Astrocyte of the cerebellum (primary cell): ENCODE results near the gene JAML.

Experiments
- DNase-seq: peaks from one replicate; pipeline ENCODE4 v3.0.0-alpha.2; 2011; ENCODE audit warnings: low read depth
- H3K4me3 ChIP-seq: 2 replicates; pipeline ENCODE4 v1.5.1; 2011; ENCODE audit warnings: mild to moderate bottlenecking, low read depth, low read length, moderate library complexity
- in situ Hi-C: cut with HindIII; loops from 2 replicates; pipeline ENCODE4 v1.10.0; 2017; ENCODE audit warnings: low sequenced_read_pairs
- TF ChIP-seq, protein P1 (sequence below): IDR thresholded peaks from 2 replicates; pipeline ENCODE4 v1.5.1; 2012; ENCODE audit warnings: low read length, low read depth, moderate library complexity, mild to moderate bottlenecking; ENCODE audit errors: missing control alignments

Gene JAML, protein sequence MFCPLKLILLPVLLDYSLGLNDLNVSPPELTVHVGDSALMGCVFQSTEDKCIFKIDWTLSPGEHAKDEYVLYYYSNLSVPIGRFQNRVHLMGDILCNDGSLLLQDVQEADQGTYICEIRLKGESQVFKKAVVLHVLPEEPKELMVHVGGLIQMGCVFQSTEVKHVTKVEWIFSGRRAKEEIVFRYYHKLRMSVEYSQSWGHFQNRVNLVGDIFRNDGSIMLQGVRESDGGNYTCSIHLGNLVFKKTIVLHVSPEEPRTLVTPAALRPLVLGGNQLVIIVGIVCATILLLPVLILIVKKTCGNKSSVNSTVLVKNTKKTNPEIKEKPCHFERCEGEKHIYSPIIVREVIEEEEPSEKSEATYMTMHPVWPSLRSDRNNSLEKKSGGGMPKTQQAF

GRCh38 chr11:118224511-118225188, at the start of gene JAML:
Gene JAML, minus strand, starts transcription at chr11:118225011. Its CDS starts 10,145 bp downstream, at chr11:118214866.
- TF ChIP-seq, protein P1, sequence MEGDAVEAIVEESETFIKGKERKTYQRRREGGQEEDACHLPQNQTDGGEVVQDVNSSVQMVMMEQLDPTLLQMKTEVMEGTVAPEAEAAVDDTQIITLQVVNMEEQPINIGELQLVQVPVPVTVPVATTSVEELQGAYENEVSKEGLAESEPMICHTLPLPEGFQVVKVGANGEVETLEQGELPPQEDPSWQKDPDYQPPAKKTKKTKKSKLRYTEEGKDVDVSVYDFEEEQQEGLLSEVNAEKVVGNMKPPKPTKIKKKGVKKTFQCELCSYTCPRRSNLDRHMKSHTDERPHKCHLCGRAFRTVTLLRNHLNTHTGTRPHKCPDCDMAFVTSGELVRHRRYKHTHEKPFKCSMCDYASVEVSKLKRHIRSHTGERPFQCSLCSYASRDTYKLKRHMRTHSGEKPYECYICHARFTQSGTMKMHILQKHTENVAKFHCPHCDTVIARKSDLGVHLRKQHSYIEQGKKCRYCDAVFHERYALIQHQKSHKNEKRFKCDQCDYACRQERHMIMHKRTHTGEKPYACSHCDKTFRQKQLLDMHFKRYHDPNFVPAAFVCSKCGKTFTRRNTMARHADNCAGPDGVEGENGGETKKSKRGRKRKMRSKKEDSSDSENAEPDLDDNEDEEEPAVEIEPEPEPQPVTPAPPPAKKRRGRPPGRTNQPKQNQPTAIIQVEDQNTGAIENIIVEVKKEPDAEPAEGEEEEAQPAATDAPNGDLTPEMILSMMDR: no peak
- no peak for DNase-seq
- H3K4me3 ChIP-seq: no peak within 1 kb of the TSS

GRCh38 chr11:118274186-118274585, 49.4 kb upstream of the JAML start:
- H3K4me3 ChIP-seq: no peak overlapping the region
- TF ChIP-seq, protein P1: no peak
- DNase-seq: no peak
- in situ Hi-C loops: no loop called here

More at GRCh38 chr11:118224511-118225188, at the start of gene JAML:
- in situ Hi-C loops: no loop called here

DNA sequence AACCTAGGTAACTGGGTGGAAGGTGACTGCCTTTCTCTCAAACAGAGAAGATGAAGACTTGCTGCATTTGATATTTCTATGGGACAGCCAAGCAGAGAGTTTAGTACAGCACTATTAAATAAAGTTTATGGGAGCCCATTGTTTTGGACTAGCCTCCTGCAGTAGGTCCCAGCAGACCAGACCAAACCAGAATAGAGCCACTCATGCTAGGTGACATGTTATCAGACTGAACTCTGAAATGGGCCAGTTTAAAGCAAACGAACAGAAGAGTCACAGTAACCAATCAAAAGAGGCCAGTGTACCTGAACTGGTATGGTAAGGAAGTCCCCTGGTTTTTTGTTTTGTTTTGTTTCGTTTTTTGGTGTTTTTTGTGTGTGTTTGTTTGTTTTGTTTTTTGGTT, 47.2 kb upstream of the JAML start:
- H3K4me3 ChIP-seq: no peak overlapping the region

GRCh38 chr11:118267486-118267885, 42.7 kb upstream of the JAML start:
- no peak overlapping the region for H3K4me3 ChIP-seq
- TF ChIP-seq, protein P1: no peak
- in situ Hi-C loops: no loop called here
- DNase-seq: no peak

More for the DNA sequence above, 47.2 kb upstream of the JAML start:
- no peak for DNase-seq
- TF ChIP-seq, protein P1: no peak
- in situ Hi-C loops: no loop called here

DNA sequence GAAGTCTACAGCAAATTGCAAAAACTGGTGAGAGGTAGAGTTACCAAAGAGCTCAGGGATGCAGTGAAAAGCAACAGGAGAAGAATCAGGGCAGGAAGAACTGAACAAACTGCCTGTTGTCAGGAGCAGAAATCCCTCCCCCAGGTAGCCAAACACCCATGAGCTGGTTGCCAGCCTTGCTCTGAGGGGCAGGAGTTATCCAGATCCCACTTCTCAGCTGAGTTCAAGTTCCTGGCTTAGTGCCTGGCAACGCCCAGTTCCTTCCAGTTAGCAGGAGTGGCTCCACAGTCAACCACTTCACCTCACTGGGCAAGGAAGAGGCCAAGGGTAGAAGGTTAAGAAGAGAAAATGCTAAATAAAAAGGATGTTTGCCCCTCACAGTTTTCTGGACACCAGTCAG, 41.1 kb upstream of the JAML start:
- DNase-seq: no peak
- TF ChIP-seq, protein P1: no peak
- in situ Hi-C loops: no loop called here
- H3K4me3 ChIP-seq: no peak overlapping the region

DNA sequence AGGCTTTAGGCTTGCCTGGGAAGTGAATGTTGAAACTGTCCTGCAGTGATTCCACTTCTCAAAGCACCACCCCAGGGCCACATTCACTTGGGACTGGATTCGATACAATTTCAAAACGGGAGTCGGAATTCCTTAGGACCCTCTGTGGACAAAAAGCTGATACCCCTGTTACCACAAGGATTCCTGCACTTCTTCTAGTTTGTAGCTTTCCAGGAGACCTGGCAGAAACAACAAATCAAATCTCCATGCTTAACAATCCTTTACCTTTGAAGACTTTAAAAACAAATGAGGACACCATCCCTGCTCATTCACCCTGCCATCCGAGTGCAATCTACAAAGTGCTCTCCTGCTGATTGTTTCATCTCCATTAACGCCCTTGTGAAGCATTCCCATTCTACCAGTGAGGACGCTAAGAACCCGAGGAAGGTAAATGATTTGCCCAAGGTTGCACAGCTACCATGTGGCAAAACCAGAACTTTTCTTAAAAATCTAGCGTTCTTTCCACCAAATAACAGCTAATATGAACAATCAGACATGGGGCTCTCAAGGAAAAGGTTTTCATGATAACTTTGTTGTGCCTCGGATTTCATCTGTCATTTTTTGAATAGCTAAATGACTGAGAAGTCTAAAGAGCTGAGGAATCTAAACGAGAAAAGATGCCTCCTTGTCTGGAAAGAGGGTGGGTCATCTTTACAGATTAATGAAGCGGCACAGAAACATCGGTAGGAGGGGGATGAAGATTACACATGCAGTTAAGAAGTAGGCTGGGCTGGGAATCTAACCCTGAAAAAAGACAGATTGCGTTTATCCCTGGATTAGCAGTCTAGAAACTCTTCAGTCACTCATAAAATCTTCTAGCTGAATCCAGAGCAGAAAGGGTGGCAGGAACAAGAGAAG, 40.0 kb upstream of the JAML start:
- DNase-seq: no peak
- H3K4me3 ChIP-seq: no peak overlapping the region
- in situ Hi-C loops: no loop called here
- TF ChIP-seq, protein P1: no peak
